H1 (cell line): ENCODE data around the gene GAS7. TPM values are rescaled to one million over a fixed set of nuclear protein-coding genes. Genes with fewer than 3 reads are reported as not detected.

Experiments used
- CTCF ChIA-PET: fragments of 300-600 bp; sonication (Branson Sonifier 250); formaldehyde crosslinking; loops from one replicate; lab custom pipeline; 2021; ENCODE audit not compliant: partially characterized antibody; lab: Charles Lee
- POLR2A ChIA-PET: fragments of 300-600 bp; sonication (Branson Sonifier 250); formaldehyde crosslinking; loops from one replicate; lab custom pipeline; 2021; ENCODE audit warnings: inconsistent platforms; ENCODE audit not compliant: partially characterized antibody; lab: Charles Lee
- DNase-seq, 2 experiments: peaks; one replicate each; pipeline versions ENCODE4 v3.0.0 to v3.0.0-alpha.2; 2010 to 2022; ENCODE audit warnings: low spot score in 2 of 2, low read depth in 1 of 2, mixed read lengths in 1 of 2
- FAIRE-seq: peaks from 2 replicates; lab custom pipeline; 2011; peaks lifted over from hg19 to GRCh38; lab: Jason Lieb, UNC
- H2AFZ ChIP-seq: 2 replicates; pipeline ENCODE4 v1.8.1; 2012; ENCODE audit warnings: low read length, inconsistent platforms
- H2AK5ac ChIP-seq: 2 replicates; pipeline ENCODE4 v1.6.1; 2013; ENCODE audit warnings: low read depth, low read length
- H2BK120ac ChIP-seq: replicated peaks from 2 replicates; pipeline ENCODE3; 2013; ENCODE audit warnings: low read depth, low read length, inconsistent platforms
- H2BK12ac ChIP-seq: 2 replicates; pipeline ENCODE4 v1.6.1; 2013; ENCODE audit warnings: low read depth, low read length
- H2BK15ac ChIP-seq: 2 replicates; pipeline ENCODE4 v1.6.1; 2013; ENCODE audit warnings: low read length
- H2BK20ac ChIP-seq: 2 replicates; pipeline ENCODE4 v1.6.1; 2013; ENCODE audit warnings: low read length
- H2BK5ac ChIP-seq: 2 replicates; pipeline ENCODE4 v1.6.1; 2013; ENCODE audit warnings: low read depth, low read length
- H3K14ac ChIP-seq: 2 replicates; pipeline ENCODE4 v1.6.1; 2013; ENCODE audit warnings: inconsistent platforms; ENCODE audit not compliant: insufficient read length
- H3K18ac ChIP-seq: 2 replicates; pipeline ENCODE4 v1.6.1; 2013; ENCODE audit warnings: low read length; ENCODE audit errors: extremely low read depth
- H3K23ac ChIP-seq: 2 replicates; pipeline ENCODE4 v1.6.1; 2013; ENCODE audit warnings: inconsistent platforms; ENCODE audit not compliant: insufficient read length
- H3K23me2 ChIP-seq: 2 replicates; pipeline ENCODE4 v1.6.1; 2013; ENCODE audit warnings: low read depth, low read length
- H3K27ac ChIP-seq: 2 replicates; pipeline ENCODE4 v1.6.1; 2011; ENCODE audit warnings: low read depth, low read length, inconsistent platforms
- H3K27me3 ChIP-seq, 4 experiments: replicated peaks in 1 of 4; 1 replicate in 1 of 4; 2 replicates in 3 of 4; pipeline versions ENCODE4 v1.6.1 to v1.8.1; 2011 to 2013; ENCODE audit warnings: low read length in 3 of 4, mild to moderate bottlenecking in 3 of 4, inconsistent platforms in 2 of 4, mixed read lengths in 2 of 4, moderate library complexity in 1 of 4; ENCODE audit not compliant: control insufficient read depth in 3 of 4, insufficient read depth in 3 of 4; ENCODE audit errors: extremely low read depth in 1 of 4
- H3K36me3 ChIP-seq, 4 experiments: 2 replicates each; pipeline versions ENCODE4 v1.6.1 to v1.8.1; 2011 to 2013; ENCODE audit warnings: mild to moderate bottlenecking in 4 of 4, low read length in 3 of 4, moderate library complexity in 2 of 4, control low read depth in 1 of 4, inconsistent platforms in 1 of 4; ENCODE audit not compliant: insufficient read depth in 4 of 4, control insufficient read depth in 2 of 4
- H3K4ac ChIP-seq: replicated peaks from 2 replicates; pipeline ENCODE3; 2013; ENCODE audit warnings: low read length, low read depth, mixed read lengths, inconsistent platforms; ENCODE audit not compliant: insufficient read length
- H3K4me1 ChIP-seq, 4 experiments: replicated peaks in 1 of 4; 1 replicate in 1 of 4; 2 replicates in 3 of 4; pipeline versions ENCODE4 v1.6.1 to v1.8.1; 2011 to 2013; ENCODE audit warnings: low read length in 3 of 4, inconsistent platforms in 2 of 4, mixed read lengths in 1 of 4; ENCODE audit not compliant: insufficient read depth in 4 of 4, control insufficient read depth in 3 of 4
- H3K4me2 ChIP-seq, 2 experiments: 2 replicates each; pipeline versions ENCODE4 v1.6.1 to v1.8.1; 2011 to 2013; ENCODE audit warnings: low read depth in 2 of 2, low read length in 2 of 2, control low read depth in 1 of 2, inconsistent platforms in 1 of 2, mild to moderate bottlenecking in 1 of 2; ENCODE audit not compliant: insufficient read depth in 1 of 2
- H3K4me3 ChIP-seq, 4 experiments: fragments of 200-600, 300-600 bp in 1 of 4; sonication (generic), shearing (Covaris generic), sonication (Bioruptor Twin) in 1 of 4; 2 replicates each; pipeline versions ENCODE4 v1.5.1 to v1.8.1; 2011 to 2016; ENCODE audit warnings: low read length in 4 of 4, low read depth in 3 of 4, control low read depth in 2 of 4, inconsistent platforms in 2 of 4, mild to moderate bottlenecking in 2 of 4, mixed read lengths in 1 of 4, moderate library complexity in 1 of 4; ENCODE audit not compliant: insufficient read depth in 2 of 4; ENCODE audit errors: extremely low read depth in 1 of 4
- H3K56ac ChIP-seq: replicated peaks from 2 replicates; pipeline ENCODE3; 2013; ENCODE audit warnings: low read depth, mild to moderate bottlenecking, mixed read lengths, low read length, inconsistent platforms; ENCODE audit not compliant: insufficient read length
- H3K79me1 ChIP-seq: 2 replicates; pipeline ENCODE4 v1.6.1; 2013; ENCODE audit warnings: low read depth, low read length, control low read depth
- H3K79me2 ChIP-seq, 2 experiments: 2 replicates each; pipeline versions ENCODE4 v1.6.1 to v1.8.1; 2012 to 2013; ENCODE audit warnings: low read length in 2 of 2, mild to moderate bottlenecking in 2 of 2, inconsistent platforms in 1 of 2; ENCODE audit not compliant: insufficient read depth in 2 of 2, control insufficient read depth in 1 of 2
- H3K9ac ChIP-seq, 4 experiments: replicated peaks in 1 of 4; 1 replicate in 1 of 4; 2 replicates in 3 of 4; pipeline versions ENCODE4 v1.6.1 to v1.8.1; 2011 to 2013; ENCODE audit warnings: low read depth in 3 of 4, low read length in 3 of 4, control low read depth in 2 of 4, mild to moderate bottlenecking in 2 of 4, moderate library complexity in 2 of 4, inconsistent platforms in 1 of 4; ENCODE audit errors: extremely low read depth in 1 of 4
- H3K9me3 ChIP-seq, 2 experiments: 2 replicates each; pipeline versions ENCODE4 v1.6.1 to v1.8.1; 2012 to 2013; ENCODE audit warnings: mild to moderate bottlenecking in 2 of 2, moderate library complexity in 2 of 2, control low read depth in 1 of 2, inconsistent platforms in 1 of 2, low read depth in 1 of 2, low read length in 1 of 2, mixed read lengths in 1 of 2; ENCODE audit not compliant: insufficient read depth in 2 of 2
- H4K20me1 ChIP-seq, 2 experiments: replicated peaks in 1 of 2; 2 replicates each; pipeline versions ENCODE3 to v1.8.1; 2011 to 2013; ENCODE audit warnings: inconsistent platforms in 2 of 2, low read length in 2 of 2, mild to moderate bottlenecking in 1 of 2; ENCODE audit not compliant: insufficient read depth in 2 of 2, control insufficient read depth in 1 of 2
- H4K5ac ChIP-seq: 2 replicates; pipeline ENCODE4 v1.6.1; 2013; ENCODE audit warnings: low read length, low read depth, mixed read lengths, inconsistent platforms; ENCODE audit not compliant: insufficient read length
- H4K8ac ChIP-seq: 2 replicates; pipeline ENCODE4 v1.8.0; 2013; ENCODE audit warnings: mild to moderate bottlenecking, moderate library complexity, low read length, inconsistent platforms; ENCODE audit not compliant: insufficient read depth; ENCODE audit errors: extremely low read depth
- H4K91ac ChIP-seq: replicated peaks from 2 replicates; pipeline ENCODE3; 2013; ENCODE audit warnings: low read length, mixed read lengths, inconsistent platforms; ENCODE audit not compliant: insufficient read length
- ASH2L ChIP-seq: fragments of 200-600, 300-600 bp; sonication (generic); IDR thresholded peaks from one replicate; pipeline ENCODE4 v1.7.1; 2017; ENCODE audit warnings: low read length
- ATF2 ChIP-seq: IDR thresholded peaks from 2 replicates; pipeline ENCODE4 v1.6.1; 2012; ENCODE audit warnings: low read length, inconsistent platforms
- BACH1 ChIP-seq: IDR thresholded peaks from 2 replicates; pipeline ENCODE4 v1.6.1; 2012; ENCODE audit warnings: low read length, improper control_type of control experiment
- BRCA1 ChIP-seq: IDR thresholded peaks from 2 replicates; pipeline ENCODE4 v1.6.1; 2012; ENCODE audit warnings: low read depth, low read length, improper control_type of control experiment
- CREB1 ChIP-seq: IDR thresholded peaks from 2 replicates; pipeline ENCODE4 v1.6.1; 2012; ENCODE audit warnings: inconsistent platforms
- EZH2 ChIP-seq: fragments of 200-600 bp; sonication (generic); IDR thresholded peaks from 2 replicates; pipeline ENCODE4 v1.7.1; 2012; ENCODE audit warnings: low read depth, mild to moderate bottlenecking, moderate library complexity, low read length, inconsistent platforms; ENCODE audit not compliant: severe bottlenecking
- HDAC6 ChIP-seq: IDR thresholded peaks from one replicate; pipeline ENCODE4 v1.7.1; 2012; ENCODE audit warnings: low read depth, mild to moderate bottlenecking, inconsistent platforms, low read length, moderate library complexity
- NANOG ChIP-seq: IDR thresholded peaks from 2 replicates; pipeline ENCODE4 v1.6.1; 2011; ENCODE audit warnings: low read length, low read depth, mild to moderate bottlenecking, inconsistent platforms; ENCODE audit not compliant: insufficient read depth, poor library complexity, severe bottlenecking
- PHF8 ChIP-seq: fragments of 200-600 bp; sonication (generic); conservative IDR thresholded peaks from 2 replicates; pipeline ENCODE4 v1.7.1; 2012; ENCODE audit warnings: low read depth, mild to moderate bottlenecking, inconsistent platforms, low read length, moderate library complexity
- RFX5 ChIP-seq: IDR thresholded peaks from 2 replicates; pipeline ENCODE4 v1.6.1; 2011; ENCODE audit warnings: low read depth, low read length, improper control_type of control experiment, borderline replicate concordance
- RNF2 ChIP-seq: fragments of 200-900, 300-1000 bp; sonication (generic); IDR thresholded peaks from 2 replicates; pipeline ENCODE4 v1.7.1; 2016; ENCODE audit warnings: borderline replicate concordance, low read depth, mild to moderate bottlenecking, antibody characterized with exemption, low read length; ENCODE audit not compliant: poor library complexity, severe bottlenecking; ENCODE audit errors: missing control alignments
- TCF12 ChIP-seq: IDR thresholded peaks from 2 replicates; pipeline ENCODE4 v1.6.1; 2011; ENCODE audit warnings: low read depth, mild to moderate bottlenecking, low read length
- WGBS, 2 experiments: shearing (Covaris generic) in 1 of 2; methylation state at CpG; one replicate each; pipeline versions ENCODE4 v1.1.6 to v1.1.7; 2013 to 2015; ENCODE audit warnings: low lambda C conversion rate in 2 of 2, mixed read lengths in 2 of 2, inconsistent platforms in 1 of 2, low coverage in 1 of 2, missing lambda C conversion rate in 1 of 2; ENCODE audit not compliant: insufficient replicate concordance in 2 of 2, insufficient coverage in 1 of 2, insufficient read length in 1 of 2; ENCODE audit errors: extremely low coverage in 1 of 2, missing lambda C conversion rate in 1 of 2; 5-methylcytosine and 5-hydroxymethylcytosine counted together
- polyA plus RNA-seq, 7 experiments: library from polyadenylated mRNA; depleted of rRNA in 3 of 7; stranded (reverse) in 5 of 7; unstranded in 2 of 7; fragments of >200 nt in 5 of 7; fragments of 200-250 nt in 2 of 7; gene quantifications; 1 replicate in 5 of 7; 2 replicates in 1 of 7; 4 replicates in 1 of 7; pipeline versions ENCODE4 v1.2.1 to v1.2.3, GENCODE V29; 2011 to 2013; ENCODE audit warnings: missing spikeins in 2 of 7, mixed read lengths in 2 of 7
- total RNA-seq: library from RNA; stranded (reverse); fragmentation: NEBNext Ultra II Directional; extraction: Animal tissue kit (Norgen Biotek cat#: 25700); gene quantifications from 2 replicates; pipeline ENCODE4 v1.2.1, GENCODE V29; 2021

The GAS7 gene
- total and polyA plus RNA-seq, 2 of the 8 experiments (the other 6 are each of a cell fraction or from before 2014, with no cell fraction given): 5.0 to 14.5 TPM

GRCh38 chr17:9918804-9919352 lies 279.5 kb downstream of the GAS7 start:
- Histone ChIP-seq H3K79me1 (no peaks in the 10 kb centered on the region), H3K27me3 (no peaks in the 10 kb centered on the region), H3K9me3 (no peaks in the 10 kb centered on the region), H2BK120ac (no peak overlapping the region), H4K5ac (no peak overlapping the region), H2AK5ac (no peak overlapping the region), H3K4me3 (no peak overlapping the region), H3K4me2 (no peak overlapping the region), H3K27ac (no peak overlapping the region), H4K20me1 (no peaks in the 10 kb centered on the region), H3K23me2 (no peaks in the 10 kb centered on the region), H3K56ac (no peak overlapping the region), H4K8ac (no peak overlapping the region), H2AFZ (no peak overlapping the region), H2BK12ac (no peak overlapping the region), H3K4ac (no peak overlapping the region), H3K23ac (no peak overlapping the region), H3K36me3 (no peaks in the 10 kb centered on the region), H3K14ac (no peak overlapping the region), H3K79me2 (no peaks in the 10 kb centered on the region), H3K9ac (no peak overlapping the region), H3K18ac (no peak overlapping the region), H2BK20ac (no peak overlapping the region), H2BK15ac (no peak overlapping the region), H2BK5ac (no peak overlapping the region), H3K4me1 (no peaks in the 10 kb centered on the region), H4K91ac (no peak overlapping the region)
- WGBS, 2 experiments: 85% methylated on average over 5 of the region's 5 CpGs; no CpG with 5 or more reads in 1 of the 2 experiments
- FAIRE-seq (no peak), DNase-seq (no peak)
- POLR2A ChIA-PET: no interaction called here
- CTCF ChIA-PET: interaction anchor here (0.6 to 6.0 kb wide), 10 partner anchors 10 to 429 kb away, joined by 3 to 49 read pairs (median 5); partner anchors contain the start of gene RCVRN
- TF ChIP-seq ATF2 (no peak), TCF12 (no peak), CREB1 (no peak), NANOG (no peak), BACH1 (no peak), ASH2L (no peak), RFX5 (no peak), HDAC6 (no peak), RNF2 (no peak), PHF8 (no peak), EZH2 (no peak), BRCA1 (no peak)
